GM11168 (cell line): ENCODE results near the gene YARS2.
"Not testable (repeated sequence)": the region's sequence is repeated elsewhere in the genome, so short reads cannot be mapped to it uniquely, and the experiment has no call there.

ENCODE experiments used
- in situ Hi-C: fragments of 300-500 bp; cut with MboI; formaldehyde crosslinking; loops from one replicate; pipeline ENCODE4 v1.12.0; 2022; ENCODE audit warnings: low sequenced_read_pairs; ENCODE audit not compliant: unreplicated experiment

The YARS2 gene

GRCh38 chr12:32755051-32755653 is 545 bp downstream of the YARS2 start:
- in situ Hi-C loops = loop anchor here (5.0 to 10.0 kb wide), 2 partner anchors 150 to 1267 kb away; partner anchors contain the start of gene ALG10

DNA sequence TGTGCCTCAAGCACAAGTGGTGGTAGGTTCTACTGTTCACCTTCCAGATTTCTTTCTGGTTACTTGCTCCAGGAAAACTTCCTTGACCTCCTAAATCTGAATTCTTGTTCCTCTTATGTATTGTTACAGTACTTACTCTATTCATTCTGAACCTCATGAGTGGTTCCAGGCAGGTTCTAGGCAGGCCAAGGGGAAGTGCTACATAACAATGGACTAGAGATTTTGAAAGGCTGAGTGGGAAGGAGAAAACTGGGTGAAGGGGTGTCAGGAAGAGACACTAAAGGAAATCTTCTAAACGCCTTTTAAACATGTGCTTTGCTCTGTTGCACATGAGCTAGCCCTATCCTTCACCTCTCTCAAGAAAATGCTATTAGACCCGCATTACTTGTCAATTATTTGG is 1.6 kb downstream of the YARS2 start:
- in situ Hi-C loops = loop anchor here (10.0 kb wide), 1 partner anchor 151 kb away; no protein-coding TSS in a partner anchor

GRCh38 chr12:32753605-32754004 is 2.1 kb downstream of the YARS2 start:
- in situ Hi-C loops = loop anchor here (10.0 kb wide), 1 partner anchor 151 kb away; no protein-coding TSS in a partner anchor

DNA sequence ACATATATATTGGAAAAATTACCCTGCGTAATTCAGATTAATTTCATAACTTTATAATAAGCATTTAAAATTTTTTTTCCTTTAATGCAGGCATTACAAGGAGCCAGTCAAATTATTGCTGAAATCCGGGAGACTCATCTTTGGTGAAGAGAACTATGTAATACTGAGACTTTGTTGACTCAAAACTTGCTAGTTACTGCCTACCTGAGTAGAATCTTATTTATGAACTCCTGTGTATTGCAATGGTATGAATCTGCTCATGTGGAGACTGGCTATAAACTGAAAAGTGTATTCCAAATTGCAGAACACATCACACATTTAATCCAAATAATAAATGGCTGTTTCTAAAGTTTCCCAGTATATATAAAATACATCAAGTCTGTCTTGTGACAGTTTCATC is 12.4 kb downstream of the YARS2 start:
- in situ Hi-C loops = no loop called here

- in situ Hi-C loops = no loop called here
Measured at GRCh38 chr12:32742133-32742532, 13.6 kb downstream of the YARS2 start.

GRCh38 chr12:32739279-32739678 is 16.4 kb downstream of the YARS2 start:
- in situ Hi-C loops = no loop called here

DNA sequence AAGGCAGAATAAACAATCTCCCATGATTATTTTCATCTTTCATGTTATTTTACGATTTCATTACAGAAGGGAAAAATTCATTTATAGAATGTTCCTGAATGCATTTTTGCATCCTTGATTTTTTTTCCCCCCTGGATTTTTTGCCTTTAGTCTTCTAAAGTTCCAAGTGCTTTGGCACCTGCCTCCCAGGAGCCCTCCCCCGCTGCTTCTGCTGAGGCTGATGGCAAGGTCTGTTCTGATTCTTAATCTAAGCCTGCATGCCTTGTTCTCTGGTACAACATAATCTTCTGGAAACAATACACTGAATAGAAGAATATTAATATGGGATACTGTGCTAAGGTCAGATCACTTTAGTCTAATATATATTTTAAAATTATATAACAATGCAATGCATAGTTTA is 18.0 kb downstream of the YARS2 start:
- in situ Hi-C loops = no loop called here

DNA sequence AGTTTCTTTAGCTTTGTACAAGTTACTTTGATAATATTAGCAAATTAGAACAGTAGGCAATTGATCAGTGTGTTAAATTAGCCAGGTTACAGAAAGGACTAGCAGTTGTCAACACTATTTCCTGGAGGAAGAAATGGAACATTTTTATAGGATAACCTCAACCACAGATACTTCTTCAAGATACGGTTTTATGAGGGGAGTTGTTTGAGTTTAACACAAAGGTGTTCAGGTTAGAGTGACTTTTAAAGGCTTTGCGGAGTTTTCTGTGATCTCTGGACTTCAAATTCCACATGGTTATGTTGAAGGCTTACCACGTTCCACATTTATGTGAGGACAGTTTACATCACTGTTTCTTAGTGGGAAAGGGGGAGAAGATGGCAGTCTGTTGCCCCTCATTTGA is 19.3 kb downstream of the YARS2 start:
- in situ Hi-C loops = no loop called here

DNA sequence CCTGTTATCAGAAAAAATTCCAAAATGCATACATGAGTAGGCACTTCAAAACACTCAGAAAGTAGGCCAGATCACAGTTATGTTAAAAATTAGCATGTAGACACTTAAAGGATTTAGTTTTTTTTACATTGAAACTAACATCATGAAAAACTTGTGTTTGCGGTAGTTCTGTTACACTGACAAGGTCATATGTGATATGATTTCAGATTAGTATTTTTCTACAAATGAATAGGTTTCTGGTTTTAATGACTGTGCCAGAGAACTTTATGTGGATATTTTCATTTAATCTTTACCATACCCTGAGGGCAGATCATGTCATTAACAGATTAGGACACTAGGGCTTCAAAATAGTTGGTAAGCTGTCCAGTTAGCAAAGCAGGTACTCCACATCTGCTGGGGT is 20.7 kb downstream of the YARS2 start:
- in situ Hi-C loops = no loop called here

DNA sequence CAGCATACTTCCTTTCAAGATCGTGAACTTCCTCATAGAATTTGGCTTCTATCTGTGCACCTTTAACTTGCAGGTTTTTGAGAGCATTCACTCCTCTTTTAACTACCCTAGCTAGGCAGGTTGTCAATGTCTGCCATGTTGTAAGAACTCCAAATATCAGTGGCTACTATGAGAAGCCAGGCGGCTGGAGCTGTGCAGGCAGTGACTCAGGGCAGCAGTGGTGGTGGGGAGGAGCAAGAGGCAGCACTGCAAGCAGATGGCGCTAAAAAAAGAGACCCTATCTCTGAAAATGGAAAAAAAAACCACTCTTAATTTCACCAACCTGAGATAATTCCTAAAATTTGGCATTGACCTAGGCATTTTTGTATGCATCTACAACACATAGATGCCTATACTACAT is 28.5 kb downstream of the YARS2 start:
- in situ Hi-C loops = no loop called here

- in situ Hi-C loops = no loop called here
Measured at GRCh38 chr12:32726286-32726685, 29.4 kb downstream of the YARS2 start.

GRCh38 chr12:32725308-32725707 is 30.4 kb downstream of the YARS2 start:
- in situ Hi-C loops = not testable (repeated sequence)

- in situ Hi-C loops = no loop called here
Measured at GRCh38 chr12:32718926-32719325, 36.8 kb downstream of the YARS2 start.

GRCh38 chr12:32714772-32715171 is 40.9 kb downstream of the YARS2 start:
- in situ Hi-C loops = no loop called here

GRCh38 chr12:32708926-32709325 is 46.8 kb downstream of the YARS2 start:
- in situ Hi-C loops = no loop called here

DNA sequence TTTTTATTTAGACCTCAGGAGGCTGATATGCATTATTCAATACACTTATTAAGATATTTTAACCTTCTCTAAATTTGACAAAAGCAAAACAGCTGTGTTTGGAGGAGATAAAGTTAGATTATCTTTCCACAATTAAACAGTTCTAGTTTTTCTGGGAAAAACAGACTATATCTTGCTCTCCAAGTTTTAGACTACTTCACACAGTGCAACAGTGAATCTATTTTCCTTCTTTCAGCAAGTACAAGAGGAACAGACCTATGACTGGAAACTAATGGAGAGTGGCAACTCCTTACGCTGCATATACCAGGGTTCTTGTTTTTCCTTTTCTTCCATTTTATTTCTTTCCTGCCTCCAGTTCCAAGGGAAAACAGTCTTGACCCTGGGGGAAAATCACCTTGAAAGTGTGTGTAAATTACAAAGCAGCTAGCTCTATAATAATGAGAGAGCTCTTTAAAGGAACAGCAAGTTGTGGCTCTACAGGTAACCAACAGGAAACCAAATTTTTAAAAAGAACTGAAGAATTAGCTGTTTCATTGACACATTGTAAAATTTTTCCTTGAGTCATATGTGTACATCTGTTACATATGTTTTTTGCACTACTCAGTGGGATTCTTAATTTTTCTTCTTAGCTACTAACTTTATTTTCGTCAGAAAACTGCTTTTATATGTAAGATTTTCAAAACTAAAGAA is 49.2 kb downstream of the YARS2 start:
- in situ Hi-C loops = no loop called here

- in situ Hi-C loops = no loop called here
Measured at GRCh38 chr12:32705783-32706182, 49.9 kb downstream of the YARS2 start.

DNA sequence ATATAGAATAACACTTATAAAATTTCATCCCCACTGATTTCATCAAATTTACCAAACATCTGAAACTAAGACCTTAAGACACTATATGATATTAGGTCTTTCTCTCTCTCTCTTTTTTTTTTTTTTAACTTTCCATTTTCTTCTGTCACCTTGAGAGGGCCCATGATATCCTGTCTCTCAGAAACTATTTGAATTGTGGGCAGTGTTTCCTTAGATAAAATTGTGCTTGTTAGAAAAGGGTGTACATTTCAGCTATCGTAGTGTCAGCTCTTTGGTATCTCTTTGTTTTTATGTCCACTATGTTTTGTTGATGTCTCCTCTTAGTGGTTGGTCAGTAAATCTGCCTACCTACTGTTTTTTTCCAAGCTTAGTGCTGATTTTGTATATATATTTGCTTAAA is 52.8 kb downstream of the YARS2 start:
- in situ Hi-C loops = no loop called here

DNA sequence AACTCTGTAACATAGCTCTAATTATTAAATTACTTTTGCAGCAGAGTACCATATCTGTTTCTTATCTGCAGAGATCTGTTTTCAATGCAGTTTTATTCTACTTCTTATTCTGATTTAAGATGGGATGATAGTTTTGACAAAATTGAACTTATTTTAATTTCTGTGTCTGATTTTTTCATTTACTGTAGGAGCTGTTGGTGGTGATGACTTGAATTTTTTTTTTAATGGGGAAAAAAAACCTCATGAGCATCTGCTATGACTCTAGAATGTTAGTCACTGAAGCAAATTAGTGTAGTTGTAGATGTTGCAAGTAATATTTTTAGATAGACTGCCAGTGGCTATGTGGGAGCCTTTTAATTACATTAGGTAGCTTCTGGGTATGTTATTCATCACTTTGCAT is 53.2 kb downstream of the YARS2 start:
- in situ Hi-C loops = no loop called here

GRCh38 chr12:32699437-32699836 is 56.3 kb downstream of the YARS2 start:
- in situ Hi-C loops = not testable (repeated sequence)

DNA sequence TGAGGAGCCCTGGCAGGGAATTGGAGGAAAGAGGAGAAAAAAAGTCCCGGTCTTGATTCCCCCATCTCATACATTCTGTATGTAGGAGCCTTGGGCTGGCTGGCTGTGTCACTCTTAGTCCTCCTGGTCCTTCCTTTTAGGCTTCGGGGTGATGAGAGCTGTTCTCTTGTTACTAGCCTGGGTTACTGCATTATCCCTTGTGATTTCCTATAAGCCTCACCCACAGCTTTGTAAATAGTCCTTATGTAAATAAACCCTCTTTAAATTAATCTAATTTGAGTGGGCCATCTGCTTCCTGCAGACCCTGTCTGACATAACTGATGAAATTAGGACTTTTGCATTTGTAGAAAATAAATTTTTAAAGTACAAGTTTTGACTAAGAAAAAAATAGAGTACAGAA is 57.4 kb downstream of the YARS2 start:
- in situ Hi-C loops = no loop called here

GRCh38 chr12:32697445-32697844 is 58.3 kb downstream of the YARS2 start:
- in situ Hi-C loops = no loop called here
